Subcutaneous abdominal adipose tissue (tissue), 5 donors: ENCODE measurements around the gene RET.

Experiments used
- H3K27ac ChIP-seq: one replicate; pipeline ENCODE4 v1.7.0; 2013; ENCODE audit warnings: low read depth, mild to moderate bottlenecking, inconsistent platforms, low read length, moderate library complexity
- H3K27me3 ChIP-seq, 5 donors: one replicate each; pipeline ENCODE4 v1.7.0; 2013; ENCODE audit warnings: low read length in 5 of 5, inconsistent platforms in 1 of 5; ENCODE audit not compliant: control insufficient read depth in 5 of 5, insufficient read depth in 4 of 5
- H3K36me3 ChIP-seq, 5 donors: one replicate each; pipeline ENCODE4 v1.7.0; 2013; ENCODE audit warnings: low read length in 5 of 5; ENCODE audit not compliant: control insufficient read depth in 5 of 5, insufficient read depth in 5 of 5
- H3K4me1 ChIP-seq, 5 donors: one replicate each; pipeline ENCODE4 v1.7.0; 2013; ENCODE audit warnings: low read length in 5 of 5, mild to moderate bottlenecking in 3 of 5, moderate library complexity in 1 of 5; ENCODE audit not compliant: control insufficient read depth in 5 of 5, insufficient read depth in 5 of 5
- H3K4me3 ChIP-seq, 5 donors: one replicate each; pipeline ENCODE4 v1.7.0; 2013; ENCODE audit warnings: low read length in 5 of 5, low read depth in 1 of 5
- H3K9ac ChIP-seq, 5 donors: one replicate each; pipeline ENCODE4 v1.7.0; 2013; ENCODE audit warnings: low read length in 5 of 5, mild to moderate bottlenecking in 4 of 5, moderate library complexity in 3 of 5
- H3K9me3 ChIP-seq, 5 donors: one replicate each; pipeline ENCODE4 v1.7.0; 2013; ENCODE audit warnings: low read length in 5 of 5; ENCODE audit not compliant: control insufficient read depth in 5 of 5
- donor health status: healthy.
- donor health status: healthy.
- donor health status: healthy.
- donor health status: healthy.
- donor health status: healthy.

RET gene

GRCh38 chr10:43124094-43124521 lies 47.2 kb downstream of the RET start:
- Histone ChIP-seq H3K9ac (no peak overlapping the region), H3K27ac (no peak overlapping the region), H3K4me3 (no peak overlapping the region)

DNA sequence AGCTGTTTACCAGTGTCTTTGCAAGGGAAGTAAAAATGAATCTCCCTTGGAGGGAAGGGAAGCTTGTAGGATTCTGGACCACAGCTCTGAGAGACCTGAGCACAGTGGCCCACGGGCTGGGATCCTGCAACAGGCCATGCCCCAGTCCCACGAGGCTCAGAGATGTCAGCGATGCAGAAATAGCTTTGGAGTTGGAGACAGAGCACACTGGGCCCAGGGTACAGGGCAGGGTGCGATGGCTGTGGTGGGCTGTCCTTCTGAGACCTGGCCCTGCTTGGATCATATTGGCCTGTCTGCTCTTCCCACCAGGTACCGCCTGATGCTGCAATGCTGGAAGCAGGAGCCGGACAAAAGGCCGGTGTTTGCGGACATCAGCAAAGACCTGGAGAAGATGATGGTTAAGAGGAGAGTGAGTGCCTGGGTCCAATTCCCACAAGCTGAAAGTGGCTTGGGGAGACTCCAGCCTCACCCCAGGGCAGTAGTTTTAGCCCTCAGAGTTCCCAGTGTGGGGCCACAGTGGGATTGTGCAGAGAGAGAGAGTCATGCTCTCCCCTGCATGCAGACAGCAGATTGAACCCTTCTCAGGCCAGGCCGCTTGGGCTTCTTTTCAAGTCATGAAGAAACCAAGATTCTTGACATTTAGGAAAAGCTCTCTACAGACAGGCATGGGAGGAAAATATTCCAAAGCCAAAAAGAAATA lies 47.9 kb downstream of the RET start:
- H3K27me3 ChIP-seq, result peaks cover 0 to 4% (median 0%) of the 10 kb centered on the region in 5 donors
- H3K9ac ChIP-seq, result no peak overlapping the region
- H3K4me3 ChIP-seq, result no peak overlapping the region
- no peaks in the 10 kb centered on the region for H3K9me3 ChIP-seq
- no peaks in the 10 kb centered on the region for H3K36me3 ChIP-seq
- H3K4me1 ChIP-seq, result peaks cover 1 to 26% (median 11%) of the 10 kb centered on the region in 5 donors
- no peak overlapping the region for H3K27ac ChIP-seq

More at GRCh38 chr10:43124094-43124521, 47.2 kb downstream of the RET start:
- Histone ChIP-seq H3K4me1 (peaks cover 1 to 26% (median 11%) of the 10 kb centered on the region in 5 donors), H3K27me3 (peaks cover 0 to 4% (median 0%) of the 10 kb centered on the region in 5 donors), H3K36me3 (no peaks in the 10 kb centered on the region), H3K9me3 (no peaks in the 10 kb centered on the region)

- Histone ChIP-seq H3K27ac (no peak overlapping the region), H3K9ac (no peak overlapping the region), H3K4me1 (peaks cover 1 to 24% (median 11%) of the 10 kb centered on the region in 5 donors), H3K4me3 (no peak overlapping the region), H3K36me3 (no peaks in the 10 kb centered on the region), H3K27me3 (peaks cover 0 to 4% (median 0%) of the 10 kb centered on the region in 5 donors), H3K9me3 (no peaks in the 10 kb centered on the region)
Observed at GRCh38 chr10:43125274-43125845, 48.5 kb downstream of the RET start.

GRCh38 chr10:43125881-43126731 lies 49.2 kb downstream of the RET start:
- no peak overlapping the region for H3K9ac ChIP-seq
- H3K9me3 ChIP-seq, result no peaks in the 10 kb centered on the region
- no peak overlapping the region for H3K27ac ChIP-seq
- peaks cover 0 to 4% (median 0%) of the 10 kb centered on the region in 5 donors for H3K27me3 ChIP-seq
- no peak overlapping the region for H3K4me3 ChIP-seq
- no peaks in the 10 kb centered on the region for H3K36me3 ChIP-seq
- peaks cover 1 to 17% (median 9%) of the 10 kb centered on the region in 5 donors for H3K4me1 ChIP-seq

- Histone ChIP-seq H3K9me3 (no peaks in the 10 kb centered on the region), H3K27me3 (peaks cover 0 to 4% (median 0%) of the 10 kb centered on the region in 5 donors), H3K36me3 (no peaks in the 10 kb centered on the region), H3K9ac (no peak overlapping the region), H3K27ac (no peak overlapping the region), H3K4me1 (peaks cover 0 to 9% (median 1%) of the 10 kb centered on the region in 5 donors), H3K4me3 (no peak overlapping the region)
Observed at GRCh38 chr10:43126759-43127424, 50.0 kb downstream of the RET start.

DNA sequence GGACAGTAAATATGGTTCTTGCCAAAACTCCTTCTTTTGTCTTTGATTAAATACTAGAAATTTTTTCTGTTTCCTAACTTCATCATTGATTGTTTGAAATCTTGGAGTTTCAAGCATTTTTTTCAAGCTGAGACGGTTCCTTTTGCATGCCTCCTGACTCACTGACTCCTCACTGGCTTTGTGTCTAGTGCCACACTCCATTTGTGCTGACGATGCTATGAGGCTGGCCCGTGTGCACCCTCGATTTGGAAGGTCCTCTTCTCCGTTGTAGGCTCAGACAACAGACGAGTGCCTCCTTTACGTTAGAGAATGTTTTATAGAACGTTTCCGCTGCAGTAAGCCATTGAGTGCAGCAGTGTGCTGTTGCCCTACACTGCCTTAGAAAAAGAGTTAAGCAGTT lies 50.6 kb downstream of the RET start:
- Histone ChIP-seq H3K4me3 (no peak overlapping the region), H3K27ac (no peak overlapping the region), H3K36me3 (no peaks in the 10 kb centered on the region), H3K27me3 (peaks cover 0 to 4% (median 0%) of the 10 kb centered on the region in 5 donors), H3K9ac (no peak overlapping the region), H3K4me1 (peaks cover 0 to 4% (median 0%) of the 10 kb centered on the region in 5 donors), H3K9me3 (no peaks in the 10 kb centered on the region)

DNA sequence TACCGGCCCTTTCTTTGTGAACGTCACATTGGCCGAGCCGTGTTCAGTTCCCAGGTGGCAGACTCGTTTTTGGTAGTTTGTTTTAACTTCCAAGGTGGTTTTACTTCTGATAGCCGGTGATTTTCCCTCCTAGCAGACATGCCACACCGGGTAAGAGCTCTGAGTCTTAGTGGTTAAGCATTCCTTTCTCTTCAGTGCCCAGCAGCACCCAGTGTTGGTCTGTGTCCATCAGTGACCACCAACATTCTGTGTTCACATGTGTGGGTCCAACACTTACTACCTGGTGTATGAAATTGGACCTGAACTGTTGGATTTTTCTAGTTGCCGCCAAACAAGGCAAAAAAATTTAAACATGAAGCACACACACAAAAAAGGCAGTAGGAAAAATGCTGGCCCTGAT lies 51.5 kb downstream of the RET start:
- no peak overlapping the region for H3K9ac ChIP-seq
- no peak overlapping the region for H3K4me3 ChIP-seq
- H3K4me1 ChIP-seq, result peaks cover 0 to 6% (median 0%) of the 10 kb centered on the region in 5 donors
- H3K9me3 ChIP-seq, result no peaks in the 10 kb centered on the region
- H3K27ac ChIP-seq, result no peak overlapping the region
- no peaks in the 10 kb centered on the region for H3K36me3 ChIP-seq
- peaks cover 0 to 4% (median 0%) of the 10 kb centered on the region in 5 donors for H3K27me3 ChIP-seq

DNA sequence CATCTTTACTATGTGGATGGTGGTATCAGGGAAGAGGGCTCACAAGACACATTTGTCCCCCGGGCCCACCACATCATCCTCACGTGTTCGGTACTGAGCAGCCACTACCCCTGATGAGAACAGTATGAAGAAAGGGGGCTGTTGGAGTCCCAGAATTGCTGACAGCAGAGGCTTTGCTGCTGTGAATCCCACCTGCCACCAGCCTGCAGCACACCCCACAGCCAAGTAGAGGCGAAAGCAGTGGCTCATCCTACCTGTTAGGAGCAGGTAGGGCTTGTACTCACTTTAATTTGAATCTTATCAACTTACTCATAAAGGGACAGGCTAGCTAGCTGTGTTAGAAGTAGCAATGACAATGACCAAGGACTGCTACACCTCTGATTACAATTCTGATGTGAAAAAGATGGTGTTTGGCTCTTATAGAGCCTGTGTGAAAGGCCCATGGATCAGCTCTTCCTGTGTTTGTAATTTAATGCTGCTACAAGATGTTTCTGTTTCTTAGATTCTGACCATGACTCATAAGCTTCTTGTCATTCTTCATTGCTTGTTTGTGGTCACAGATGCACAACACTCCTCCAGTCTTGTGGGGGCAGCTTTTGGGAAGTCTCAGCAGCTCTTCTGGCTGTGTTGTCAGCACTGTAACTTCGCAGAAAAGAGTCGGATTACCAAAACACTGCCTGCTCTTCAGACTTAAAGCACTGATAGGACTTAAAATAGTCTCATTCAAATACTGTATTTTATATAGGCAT lies 52.3 kb downstream of the RET start:
- Histone ChIP-seq H3K27ac (no peak overlapping the region), H3K9ac (no peak overlapping the region), H3K36me3 (no peaks in the 10 kb centered on the region), H3K4me1 (peaks cover 0 to 7% (median 0%) of the 10 kb centered on the region in 5 donors), H3K9me3 (no peaks in the 10 kb centered on the region), H3K4me3 (no peak overlapping the region), H3K27me3 (peaks cover 0 to 4% (median 0%) of the 10 kb centered on the region in 5 donors)

DNA sequence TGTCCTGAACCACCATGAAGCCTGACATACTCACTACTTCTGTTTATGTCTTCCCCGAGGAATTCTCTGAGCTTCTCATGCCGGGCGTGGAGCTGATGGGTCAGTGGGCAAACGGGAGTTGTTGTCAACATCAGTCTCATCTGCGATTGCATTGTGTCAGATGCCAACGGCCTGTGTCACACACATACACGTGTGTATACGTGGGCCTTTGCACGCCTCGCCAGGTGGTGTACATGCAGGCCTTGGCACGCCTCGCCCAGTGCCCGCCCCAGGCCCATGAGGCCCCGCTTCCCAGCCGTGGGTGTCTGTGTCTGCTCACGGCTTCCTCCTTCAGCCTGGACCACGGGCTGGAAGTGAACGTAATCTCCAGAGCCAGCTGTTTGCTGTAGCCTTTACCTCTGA lies 53.9 kb downstream of the RET start:
- Histone ChIP-seq H3K4me1 (peaks cover 0 to 7% (median 0%) of the 10 kb centered on the region in 5 donors), H3K27ac (no peak overlapping the region), H3K9ac (no peak overlapping the region), H3K27me3 (peaks cover 0 to 4% (median 0%) of the 10 kb centered on the region in 5 donors), H3K36me3 (no peaks in the 10 kb centered on the region), H3K4me3 (no peak overlapping the region), H3K9me3 (no peaks in the 10 kb centered on the region)
